Adrenal gland (tissue), 12 donors: ENCODE measurements around the gene ACAT2. TPM values are rescaled to one million over a fixed set of nuclear protein-coding genes. Genes with fewer than 3 reads are reported as not detected.

ENCODE experiments used
- DNase-seq, 7 donors: peaks; one replicate each; pipeline ENCODE4 v3.0.0-alpha.2; 2019 to 2020
- H3K27ac ChIP-seq, 5 donors: fragments of 200-600 bp; sonication (generic) in 4 of 5; 1 replicate in 3 of 5; 2 replicates in 2 of 5; pipeline versions ENCODE4 v1.5.1 to v1.8.0; 2016 to 2020; ENCODE audit warnings: mild to moderate bottlenecking in 1 of 5
- H3K27me3 ChIP-seq: fragments of 200-600 bp; 2 replicates; pipeline ENCODE4 v1.8.0; 2021
- H3K36me3 ChIP-seq, 2 donors: fragments of 200-600 bp; replicated peaks in 1 of 2; 1 replicate in 1 of 2; 2 replicates in 1 of 2; pipeline versions ENCODE4 v1.5.1 to v1.8.0; 2018 to 2022
- H3K4me1 ChIP-seq, 2 donors: fragments of 200-600 bp; replicated peaks in 1 of 2; 1 replicate in 1 of 2; 2 replicates in 1 of 2; pipeline versions ENCODE4 v1.5.1 to v1.8.0; 2018 to 2021
- H3K4me3 ChIP-seq, 4 donors: fragments of 200-600 bp; sonication (generic) in 3 of 4; one replicate each; pipeline ENCODE4 v1.5.1; 2016 to 2018
- H3K9me3 ChIP-seq, 3 donors: fragments of 200-600 bp; sonication (generic) in 1 of 3; replicated peaks in 1 of 3; 1 replicate in 2 of 3; 2 replicates in 1 of 3; pipeline versions ENCODE4 v1.5.1 to v1.8.0; 2016 to 2021
- POLR2A ChIP-seq, 2 donors: fragments of 450-650 bp; IDR thresholded peaks; one replicate each; pipeline ENCODE4 v1.6.1; 2017; ENCODE audit warnings: antibody characterized with exemption in 2 of 2, mild to moderate bottlenecking in 2 of 2, moderate library complexity in 1 of 2
- WGBS, 4 donors: extraction: QIAGEN DNeasy Blood & Tissue Kit in 2 of 4; methylation state at CpG; one replicate each; pipeline versions ENCODE4 v1.1.5 to v1.1.7; 2013 to 2017; 5-methylcytosine and 5-hydroxymethylcytosine counted together
- intact Hi-C, 2 donors: fragments of 100-400 bp; cut with DNase I; formaldehyde crosslinking; loops; one replicate each; pipeline versions ENCODE4 v1.14.1 to v1.15.0; 2022 to 2023
- polyA plus RNA-seq, 3 donors: library from polyadenylated mRNA; stranded (reverse); fragments of 200-250 nt in 2 of 3; fragments of 350-450 nt in 1 of 3; fragmentation: Illumina TruSeq in 1 of 3; extraction: RNeasy Lipid Tissue Mini Kit (QIAGEN cat#74804) in 1 of 3; gene quantifications; one replicate each; pipeline ENCODE4 v1.2.3, GENCODE V29; 2013 to 2014
- total RNA-seq, 9 donors: library from RNA; depleted of rRNA in 4 of 9; stranded (reverse); fragments of >200 nt in 4 of 9; fragments of 120-200 nt in 1 of 9; fragmentation: NEBNext Ultra II Directional in 1 of 9; extraction: Animal tissue kit (Norgen Biotek cat#: 25700) in 1 of 9; gene quantifications; one replicate each; pipeline versions ENCODE4 v1.1.0 to v1.2.4, GENCODE V29; 2013 to 2023
- TF ChIP-seq, protein P1 (sequence below), 6 experiments: fragments of 450-650 bp in 4 of 6; fragments of 200-600 bp in 2 of 6; sonication (generic) in 1 of 6; IDR thresholded peaks; 1 replicate in 5 of 6; 2 replicates in 1 of 6; pipeline versions ENCODE4 v1.5.1 to v1.8.0; 2016 to 2021; ENCODE audit warnings: antibody characterized with exemption in 6 of 6, mild to moderate bottlenecking in 2 of 6, moderate library complexity in 1 of 6
- donor health status: healthy with polysubstance abuse.
- donor health status: Bipolar disorder and iron deficiency.
- donor health status: DM: yes; HTN: yes; CAD: no.
- donor health status: DM: no; HTN: no; CAD: no.
- donor health status: DM: no; HTN: no; CAD: no.
- donor health status: DM: yes; HTN: yes; CAD: no.

Gene ACAT2
- total and polyA plus RNA-seq, 12 donors = 8.7 to 305 (median 18.2) TPM

DNA sequence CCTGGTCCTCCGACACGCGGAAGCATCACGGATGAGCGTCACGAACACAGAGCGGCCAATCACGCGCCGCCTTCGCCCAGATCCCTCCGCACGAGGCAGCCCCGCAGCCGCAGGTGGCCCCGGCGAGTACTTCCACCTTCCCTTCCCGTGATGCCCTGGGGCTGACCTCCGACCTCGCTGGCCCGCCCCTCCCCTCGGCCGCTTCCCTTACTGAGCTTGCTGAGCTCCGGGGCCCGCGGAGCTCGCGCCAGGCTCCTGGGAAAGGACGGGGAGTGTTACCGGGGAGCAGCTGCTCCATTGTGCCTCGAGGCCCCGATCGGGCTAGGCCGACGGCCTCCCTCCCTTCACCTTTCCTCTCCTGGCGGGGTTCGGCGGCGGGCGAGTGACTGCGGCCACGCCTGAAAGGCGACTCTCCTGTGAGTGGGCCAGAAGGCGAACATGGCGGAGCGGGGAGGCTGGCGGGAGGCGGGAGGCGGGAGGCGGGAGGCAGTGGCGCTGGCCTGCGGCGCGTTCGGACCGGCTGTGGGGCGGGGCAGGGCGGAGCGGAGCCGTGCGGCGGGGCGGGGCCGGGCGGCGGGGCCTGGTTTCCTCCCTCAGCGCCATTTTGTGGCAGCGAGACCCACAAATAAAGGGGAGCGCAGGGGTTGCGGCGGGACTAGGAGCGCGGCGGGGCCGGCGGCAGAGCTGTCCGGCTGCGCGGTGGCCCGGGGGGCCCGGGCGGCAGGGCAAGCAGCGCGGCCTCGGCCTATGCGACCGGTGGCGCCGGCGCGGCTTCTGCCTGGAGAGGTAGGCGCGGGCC, 34.7 kb upstream of the ACAT2 start, which contains the start of gene WTAP:
TSS of gene WTAP (plus strand) at position 589 of the 799 bp plus-strand sequence. CDS start 8,760 bp downstream, outside the sequence.
- intact Hi-C loops = loop anchor here in 1 of 2 donors (5.0 kb wide), 1 partner anchor 35 kb away; the partner anchor contains the start of gene SOD2
- Histone ChIP-seq H3K27me3 (no peaks in the 10 kb centered on the region), H3K27ac (peak within 1 kb of the TSS; percentile 97 to 100 (median 99)), H3K4me3 (peak within 1 kb of the TSS; percentile 41 to 100 (median 76)), H3K9me3 (no peaks in the 10 kb centered on the region), H3K4me1 (peaks cover 26 to 51% of the 10 kb centered on the region in 2 donors), H3K36me3 (no peaks in the 10 kb centered on the region)
- DNase-seq = peak; percentile 96 to 98 (median 97)
- WGBS, 4 donors = 0 to 1% (median 0%) methylated on average over 1 to 93 of the region's 93 CpGs
- TF ChIP-seq POLR2A (IDR thresholded peaks at IDR 0.05) = peak; percentile 83 to 86
- TF ChIP-seq, protein P1, sequence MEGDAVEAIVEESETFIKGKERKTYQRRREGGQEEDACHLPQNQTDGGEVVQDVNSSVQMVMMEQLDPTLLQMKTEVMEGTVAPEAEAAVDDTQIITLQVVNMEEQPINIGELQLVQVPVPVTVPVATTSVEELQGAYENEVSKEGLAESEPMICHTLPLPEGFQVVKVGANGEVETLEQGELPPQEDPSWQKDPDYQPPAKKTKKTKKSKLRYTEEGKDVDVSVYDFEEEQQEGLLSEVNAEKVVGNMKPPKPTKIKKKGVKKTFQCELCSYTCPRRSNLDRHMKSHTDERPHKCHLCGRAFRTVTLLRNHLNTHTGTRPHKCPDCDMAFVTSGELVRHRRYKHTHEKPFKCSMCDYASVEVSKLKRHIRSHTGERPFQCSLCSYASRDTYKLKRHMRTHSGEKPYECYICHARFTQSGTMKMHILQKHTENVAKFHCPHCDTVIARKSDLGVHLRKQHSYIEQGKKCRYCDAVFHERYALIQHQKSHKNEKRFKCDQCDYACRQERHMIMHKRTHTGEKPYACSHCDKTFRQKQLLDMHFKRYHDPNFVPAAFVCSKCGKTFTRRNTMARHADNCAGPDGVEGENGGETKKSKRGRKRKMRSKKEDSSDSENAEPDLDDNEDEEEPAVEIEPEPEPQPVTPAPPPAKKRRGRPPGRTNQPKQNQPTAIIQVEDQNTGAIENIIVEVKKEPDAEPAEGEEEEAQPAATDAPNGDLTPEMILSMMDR (IDR thresholded peaks at IDR 0.05) = no peak

DNA sequence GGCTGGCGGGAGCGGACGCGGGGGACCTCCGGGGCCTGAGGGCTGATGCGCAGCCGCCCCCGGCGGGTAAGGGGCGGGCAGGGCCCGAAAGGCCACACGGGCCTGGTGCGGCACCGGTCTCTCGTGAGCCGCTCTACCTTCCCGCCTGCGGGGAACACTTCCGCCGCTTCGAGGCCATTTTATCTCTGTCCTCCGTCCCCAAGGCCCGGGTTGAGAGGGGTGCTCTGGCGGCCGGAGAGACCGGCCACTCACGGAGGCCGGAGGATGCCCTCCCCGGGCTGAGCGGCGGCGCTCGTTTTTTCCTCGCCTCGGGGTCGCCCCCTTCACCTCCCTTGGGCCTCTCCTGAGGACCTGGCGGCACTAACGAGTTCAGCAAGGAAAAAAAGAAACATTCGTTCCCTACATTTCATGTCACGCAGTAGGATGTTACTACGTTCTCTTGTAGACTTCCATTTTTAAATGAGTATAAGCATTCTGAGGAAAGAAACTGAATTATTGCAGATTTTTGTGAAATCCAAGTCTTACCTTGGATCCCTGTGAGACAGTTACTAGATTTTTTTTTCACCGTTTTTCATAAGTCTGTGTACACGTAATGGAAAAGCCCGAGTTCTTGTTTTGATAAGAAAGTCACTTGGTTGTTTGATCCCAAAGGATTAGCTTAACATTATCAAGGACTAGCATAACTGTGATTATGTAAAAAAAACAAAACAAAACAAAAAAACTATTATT, 34.0 kb upstream of the ACAT2 start:
- DNase-seq = peak in 3 of 7 donors; percentile 41 to 60 (median 58)
- 0 to 1% (median 0%) methylated on average over 11 to 44 of the region's 44 CpGs for WGBS, 4 donors
- Histone ChIP-seq H3K27ac (peak overlapping the region; percentile 90 to 100 (median 99)), H3K27me3 (no peaks in the 10 kb centered on the region), H3K36me3 (no peaks in the 10 kb centered on the region), H3K4me1 (peaks cover 26 to 53% of the 10 kb centered on the region in 2 donors), H3K9me3 (no peaks in the 10 kb centered on the region), H3K4me3 (peak overlapping the region; percentile 26 to 100 (median 74))
- intact Hi-C loops = loop anchor here in 1 of 2 donors (5.0 kb wide), 1 partner anchor 36 kb away; the partner anchor contains the start of gene SOD2
- TF ChIP-seq, protein P1 (IDR thresholded peaks at IDR 0.05) = peak in 2 of 6 experiments; percentile 2 to 11
- TF ChIP-seq POLR2A (IDR thresholded peaks at IDR 0.05) = no peak

DNA sequence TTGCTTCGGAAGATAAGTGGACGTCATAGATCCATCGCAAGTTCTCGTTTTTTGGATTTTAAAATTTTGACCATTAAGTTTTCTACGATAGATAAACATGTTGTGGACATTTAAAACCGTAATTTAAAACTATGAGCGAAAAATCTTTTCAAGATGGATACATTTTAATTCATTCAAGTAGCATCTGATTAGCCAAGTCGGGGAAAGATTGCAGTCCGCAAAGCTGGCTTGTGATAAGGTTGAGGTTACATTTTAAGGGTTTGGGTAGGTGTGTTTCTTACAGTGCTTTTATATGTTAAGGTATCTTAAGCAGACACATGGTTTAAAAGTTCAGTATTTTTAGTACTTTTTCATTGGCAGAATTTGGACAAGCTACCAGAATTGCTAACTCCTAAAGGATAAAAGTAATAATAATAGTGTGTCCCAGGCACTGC, 33.3 kb upstream of the ACAT2 start:
- no peak for DNase-seq
- Histone ChIP-seq H3K36me3 (no peaks in the 10 kb centered on the region), H3K27me3 (no peaks in the 10 kb centered on the region), H3K27ac (peak overlapping the region; percentile 90 to 100 (median 99)), H3K4me3 (peak overlapping the region in 3 of 4 donors; percentile 66 to 100 (median 81)), H3K4me1 (peaks cover 26 to 53% of the 10 kb centered on the region in 2 donors), H3K9me3 (no peaks in the 10 kb centered on the region)
- 1 to 2% (median 1%) methylated on average over 9 of the region's 9 CpGs for WGBS, 4 donors
- TF ChIP-seq, protein P1 (IDR thresholded peaks at IDR 0.05) = no peak
- no peak for TF ChIP-seq POLR2A (IDR thresholded peaks at IDR 0.05)
- intact Hi-C loops = loop anchor here in 1 of 2 donors (5.0 kb wide), 1 partner anchor 36 kb away; the partner anchor contains the start of gene SOD2
